Subcutaneous abdominal adipose tissue (tissue), 5 donors: Measurements from ENCODE around the gene PDCD1.

ENCODE experiments used
- H3K27ac ChIP-seq: one replicate; pipeline ENCODE4 v1.7.0; 2013; ENCODE audit warnings: low read depth, mild to moderate bottlenecking, inconsistent platforms, low read length, moderate library complexity
- H3K27me3 ChIP-seq, 5 donors: one replicate each; pipeline ENCODE4 v1.7.0; 2013; ENCODE audit warnings: low read length in 5 of 5, inconsistent platforms in 1 of 5; ENCODE audit not compliant: control insufficient read depth in 5 of 5, insufficient read depth in 4 of 5
- H3K36me3 ChIP-seq, 5 donors: one replicate each; pipeline ENCODE4 v1.7.0; 2013; ENCODE audit warnings: low read length in 5 of 5; ENCODE audit not compliant: control insufficient read depth in 5 of 5, insufficient read depth in 5 of 5
- H3K4me1 ChIP-seq, 5 donors: one replicate each; pipeline ENCODE4 v1.7.0; 2013; ENCODE audit warnings: low read length in 5 of 5, mild to moderate bottlenecking in 3 of 5, moderate library complexity in 1 of 5; ENCODE audit not compliant: control insufficient read depth in 5 of 5, insufficient read depth in 5 of 5
- H3K4me3 ChIP-seq, 5 donors: one replicate each; pipeline ENCODE4 v1.7.0; 2013; ENCODE audit warnings: low read length in 5 of 5, low read depth in 1 of 5
- H3K9ac ChIP-seq, 5 donors: one replicate each; pipeline ENCODE4 v1.7.0; 2013; ENCODE audit warnings: low read length in 5 of 5, mild to moderate bottlenecking in 4 of 5, moderate library complexity in 3 of 5
- H3K9me3 ChIP-seq, 5 donors: one replicate each; pipeline ENCODE4 v1.7.0; 2013; ENCODE audit warnings: low read length in 5 of 5; ENCODE audit not compliant: control insufficient read depth in 5 of 5
- donor health status: healthy.
- donor health status: healthy.
- donor health status: healthy.
- donor health status: healthy.
- donor health status: healthy.

The PDCD1 gene

DNA sequence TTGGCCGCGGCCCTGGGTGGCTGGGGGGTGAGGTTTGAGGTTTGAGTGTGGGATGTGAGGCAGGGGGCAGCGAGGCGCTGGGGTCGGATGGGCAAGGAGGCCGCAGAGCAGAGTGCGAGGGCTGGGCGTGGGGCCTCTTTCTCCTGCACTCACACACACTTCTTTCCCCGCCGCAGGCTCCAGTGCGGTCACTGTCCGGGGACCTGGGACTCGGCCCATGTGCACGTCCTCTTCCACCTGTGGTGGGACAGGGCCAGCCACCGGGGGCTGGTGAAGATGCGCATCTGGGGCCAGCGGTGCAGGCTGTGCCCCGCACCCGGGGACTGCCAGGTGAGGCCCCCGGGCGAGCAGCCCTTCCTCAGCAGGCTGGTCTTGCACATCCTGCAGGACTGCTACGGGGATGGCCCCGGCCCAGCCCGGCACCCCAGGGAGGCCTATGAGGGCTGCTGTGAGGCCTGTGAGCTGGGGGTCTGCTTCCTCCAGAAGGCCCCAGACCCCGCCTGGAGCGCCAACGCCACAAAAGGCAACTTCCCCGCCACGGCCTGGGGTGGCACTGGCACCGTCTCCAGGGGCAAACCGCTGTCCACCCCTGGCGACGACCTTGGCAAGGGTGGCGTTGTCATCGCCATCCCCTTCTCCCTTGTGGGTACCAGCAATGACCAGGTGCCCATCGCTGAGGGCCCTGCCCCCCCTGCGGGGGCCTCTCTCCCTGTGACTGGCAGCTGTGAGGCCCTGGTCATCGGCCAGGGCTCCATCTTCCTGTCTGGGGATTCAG lies 13.0 kb upstream of the PDCD1 start:
- H3K36me3 ChIP-seq = no peaks in the 10 kb centered on the region
- peaks cover 10 to 23% (median 18%) of the 10 kb centered on the region in 5 donors for H3K27me3 ChIP-seq
- H3K27ac ChIP-seq = no peak overlapping the region
- H3K9ac ChIP-seq = no peak overlapping the region
- no peaks in the 10 kb centered on the region for H3K9me3 ChIP-seq
- no peaks in the 10 kb centered on the region for H3K4me1 ChIP-seq
- H3K4me3 ChIP-seq = no peak overlapping the region

DNA sequence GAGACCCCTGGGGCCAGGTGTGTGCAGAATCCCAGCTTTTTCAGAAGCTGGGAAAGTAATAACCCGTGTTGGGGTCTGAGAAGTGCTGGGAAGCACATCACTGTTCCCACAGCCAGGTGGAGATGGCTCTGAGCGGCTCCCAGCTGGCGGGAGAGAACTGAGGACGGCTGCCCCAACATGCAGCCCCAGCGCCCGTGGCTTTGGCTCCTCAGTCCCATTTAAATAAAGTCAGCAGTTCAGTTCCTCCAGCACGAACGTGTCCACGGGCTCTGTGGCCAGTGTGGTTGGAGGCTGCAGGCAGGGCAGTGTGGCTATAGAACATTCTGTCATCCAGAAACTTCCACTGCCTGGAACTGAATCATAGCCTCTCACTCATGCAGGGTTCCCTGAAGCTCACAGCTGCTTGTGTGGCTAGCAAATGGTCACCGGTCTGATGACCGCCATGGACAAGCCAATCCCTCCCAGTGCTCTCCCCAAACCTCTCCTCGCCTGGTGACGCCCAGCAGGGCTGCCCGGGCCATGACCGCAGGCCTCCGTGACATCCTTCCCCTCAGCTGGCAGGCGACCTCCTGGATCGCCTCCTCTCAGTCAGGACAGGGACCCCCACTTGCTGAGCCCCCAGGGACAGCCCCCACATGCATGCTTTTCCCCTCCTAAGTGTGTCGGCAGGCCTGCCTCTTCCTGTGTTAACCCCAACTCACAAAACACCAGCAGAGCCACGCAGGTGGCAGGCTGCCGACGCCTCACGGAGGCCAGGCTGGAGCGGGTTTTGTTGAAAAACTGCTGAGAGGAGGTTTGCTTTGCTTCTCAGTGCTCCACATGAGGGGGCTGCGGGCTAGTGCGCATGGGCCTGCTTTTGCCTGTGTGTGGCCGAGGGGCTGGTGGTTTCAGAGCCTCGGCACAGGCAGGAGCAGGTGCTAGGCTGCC lies 12.2 kb upstream of the PDCD1 start:
- H3K36me3 ChIP-seq = no peaks in the 10 kb centered on the region
- no peaks in the 10 kb centered on the region for H3K4me1 ChIP-seq
- H3K9me3 ChIP-seq = no peaks in the 10 kb centered on the region
- H3K4me3 ChIP-seq = no peak overlapping the region
- H3K27me3 ChIP-seq = peaks cover 14 to 31% (median 25%) of the 10 kb centered on the region in 5 donors
- H3K27ac ChIP-seq = no peak overlapping the region
- no peak overlapping the region for H3K9ac ChIP-seq

DNA sequence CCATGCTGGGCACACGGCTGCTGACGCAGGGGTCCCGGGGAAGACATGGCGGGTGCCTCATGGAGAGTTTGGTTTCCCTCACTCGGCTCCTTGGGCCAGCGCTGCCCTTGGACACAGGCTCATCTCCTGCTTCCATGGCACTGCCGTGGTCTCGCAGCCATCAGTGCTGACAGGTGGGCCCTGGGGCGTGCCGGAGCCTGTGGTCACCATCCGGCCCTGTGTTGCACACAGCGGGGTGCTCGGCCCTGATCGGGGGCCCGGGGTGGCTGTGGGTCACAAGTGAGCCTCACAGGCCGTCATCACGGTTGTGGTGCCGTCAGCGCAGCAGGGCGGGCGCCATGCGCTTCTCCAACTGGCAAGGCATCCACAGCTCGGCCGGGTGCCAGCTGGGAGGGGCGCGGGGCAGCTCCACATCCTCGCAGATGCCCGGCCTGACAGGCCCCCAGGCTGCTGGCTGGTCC lies 11.4 kb upstream of the PDCD1 start:
- no peak overlapping the region for H3K27ac ChIP-seq
- no peaks in the 10 kb centered on the region for H3K36me3 ChIP-seq
- no peaks in the 10 kb centered on the region for H3K4me1 ChIP-seq
- peaks cover 14 to 38% (median 32%) of the 10 kb centered on the region in 5 donors for H3K27me3 ChIP-seq
- no peaks in the 10 kb centered on the region for H3K9me3 ChIP-seq
- H3K9ac ChIP-seq = no peak overlapping the region
- H3K4me3 ChIP-seq = no peak overlapping the region

DNA sequence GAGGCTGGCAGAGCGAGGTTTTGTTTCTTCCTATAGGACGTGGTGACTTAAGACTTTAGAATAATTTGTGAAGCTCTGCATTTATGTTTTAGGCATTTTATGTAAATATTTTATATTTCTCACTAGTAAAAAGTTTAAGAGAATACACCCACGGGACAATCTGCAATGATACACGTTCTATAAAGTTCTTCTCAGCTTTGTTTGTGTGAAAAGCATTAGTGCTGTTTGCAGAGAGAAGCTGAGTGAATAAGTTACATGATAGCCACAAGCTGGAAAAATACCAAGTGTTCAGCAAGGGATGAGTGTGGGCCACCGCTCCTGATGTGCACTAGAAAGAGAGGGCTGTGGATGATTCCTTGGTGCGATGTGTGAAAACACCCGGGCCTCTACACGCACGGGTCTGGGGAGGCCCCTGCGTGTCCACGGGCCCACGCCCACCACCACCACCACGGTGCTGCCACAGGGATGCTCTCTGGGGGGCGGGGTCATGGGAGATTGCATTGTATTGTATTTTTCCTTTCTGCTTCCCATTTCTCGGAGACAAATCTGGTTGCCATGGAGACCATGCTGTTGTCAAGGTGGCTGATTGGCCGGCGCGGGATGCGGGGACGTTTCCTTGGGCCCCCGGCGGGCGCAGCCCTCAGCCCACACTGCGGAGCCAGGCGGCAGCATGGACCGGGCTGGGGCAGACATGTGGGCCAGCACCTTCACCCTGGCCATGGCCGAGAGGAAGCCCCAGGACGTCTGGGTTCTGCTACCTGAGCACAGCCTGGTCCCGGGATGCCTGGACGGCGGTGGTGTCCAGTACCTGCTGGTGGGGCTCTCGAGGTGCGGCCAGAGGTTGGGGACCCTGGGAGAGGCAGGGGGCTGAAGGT lies 10.6 kb upstream of the PDCD1 start, which contains the start of gene RTP5:
RTP5 (plus strand) TSS at position 643 of the 875 bp plus-strand sequence; CDS start at position 671, 28 bp downstream.
- H3K36me3 ChIP-seq = no peaks in the 10 kb centered on the region
- no peak within 1 kb of the TSS for H3K27ac ChIP-seq
- no peak within 1 kb of the TSS for H3K4me3 ChIP-seq
- peaks cover 14 to 46% (median 40%) of the 10 kb centered on the region in 5 donors for H3K27me3 ChIP-seq
- H3K9me3 ChIP-seq = no peaks in the 10 kb centered on the region
- peaks cover 0 to 2% (median 0%) of the 10 kb centered on the region in 5 donors for H3K4me1 ChIP-seq
- H3K9ac ChIP-seq = no peak within 1 kb of the TSS

DNA sequence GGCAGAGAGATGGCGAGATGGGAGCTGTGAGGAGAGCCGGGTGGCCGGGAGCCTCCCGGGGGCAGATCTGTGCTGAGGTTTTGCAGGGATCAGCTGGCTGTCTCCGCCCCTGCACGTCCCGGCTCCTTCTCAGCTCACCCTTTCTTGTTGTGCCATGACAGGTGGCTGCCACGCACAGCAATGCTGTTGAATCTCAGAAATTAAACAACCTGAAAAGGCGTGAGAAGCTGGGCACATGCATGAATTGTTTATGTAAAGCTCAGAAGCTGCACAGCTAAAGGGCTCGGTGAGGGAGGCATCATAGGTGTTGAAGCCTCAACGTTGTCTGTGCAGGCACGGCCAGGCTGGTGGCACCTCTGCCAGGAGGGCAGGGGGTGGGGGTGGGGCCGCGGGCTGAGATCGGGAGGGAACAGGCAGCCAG lies 10.0 kb upstream of the PDCD1 start:
- no peak overlapping the region for H3K27ac ChIP-seq
- H3K4me3 ChIP-seq = no peak overlapping the region
- no peaks in the 10 kb centered on the region for H3K9me3 ChIP-seq
- H3K27me3 ChIP-seq = peaks cover 14 to 52% (median 43%) of the 10 kb centered on the region in 5 donors
- no peak overlapping the region for H3K9ac ChIP-seq
- peaks cover 0 to 6% (median under 1%) of the 10 kb centered on the region in 5 donors for H3K4me1 ChIP-seq
- no peaks in the 10 kb centered on the region for H3K36me3 ChIP-seq

DNA sequence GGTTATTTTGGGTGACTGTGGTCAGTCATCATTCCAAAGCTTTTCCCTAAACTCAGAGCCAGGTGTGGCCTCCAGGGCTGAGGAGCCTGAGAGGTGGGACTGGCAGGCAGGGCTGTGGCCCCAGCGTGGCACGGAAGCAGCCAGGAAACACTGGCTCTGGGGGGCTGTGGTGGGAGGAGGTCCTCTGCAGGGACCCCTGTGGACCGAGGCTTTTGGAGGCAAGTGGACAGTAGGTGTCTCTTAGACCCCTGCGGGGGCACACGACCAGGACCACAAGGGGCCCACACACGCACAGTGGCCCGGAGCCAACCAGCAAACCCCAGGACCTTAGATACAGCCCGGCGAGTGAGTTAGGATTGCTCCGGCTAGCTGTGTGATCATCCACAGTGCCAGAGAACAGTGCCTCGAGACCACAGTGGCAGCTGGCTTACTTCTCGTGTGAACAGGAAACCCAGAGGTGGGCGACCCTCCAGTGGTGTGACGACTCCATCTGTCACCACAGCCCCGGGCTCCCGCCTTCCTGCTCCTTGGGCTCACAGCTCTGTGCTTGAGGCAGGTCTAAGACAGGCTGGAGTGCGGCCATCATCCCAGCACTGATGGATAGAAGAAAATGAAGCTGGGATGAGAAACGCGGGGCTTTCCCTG lies 9.2 kb upstream of the PDCD1 start:
- H3K4me1 ChIP-seq = peaks cover 0 to 12% (median 7%) of the 10 kb centered on the region in 5 donors
- no peaks in the 10 kb centered on the region for H3K36me3 ChIP-seq
- no peaks in the 10 kb centered on the region for H3K9me3 ChIP-seq
- peaks cover 14 to 60% (median 50%) of the 10 kb centered on the region in 5 donors for H3K27me3 ChIP-seq
- no peak overlapping the region for H3K9ac ChIP-seq
- H3K27ac ChIP-seq = no peak overlapping the region
- no peak overlapping the region for H3K4me3 ChIP-seq

DNA sequence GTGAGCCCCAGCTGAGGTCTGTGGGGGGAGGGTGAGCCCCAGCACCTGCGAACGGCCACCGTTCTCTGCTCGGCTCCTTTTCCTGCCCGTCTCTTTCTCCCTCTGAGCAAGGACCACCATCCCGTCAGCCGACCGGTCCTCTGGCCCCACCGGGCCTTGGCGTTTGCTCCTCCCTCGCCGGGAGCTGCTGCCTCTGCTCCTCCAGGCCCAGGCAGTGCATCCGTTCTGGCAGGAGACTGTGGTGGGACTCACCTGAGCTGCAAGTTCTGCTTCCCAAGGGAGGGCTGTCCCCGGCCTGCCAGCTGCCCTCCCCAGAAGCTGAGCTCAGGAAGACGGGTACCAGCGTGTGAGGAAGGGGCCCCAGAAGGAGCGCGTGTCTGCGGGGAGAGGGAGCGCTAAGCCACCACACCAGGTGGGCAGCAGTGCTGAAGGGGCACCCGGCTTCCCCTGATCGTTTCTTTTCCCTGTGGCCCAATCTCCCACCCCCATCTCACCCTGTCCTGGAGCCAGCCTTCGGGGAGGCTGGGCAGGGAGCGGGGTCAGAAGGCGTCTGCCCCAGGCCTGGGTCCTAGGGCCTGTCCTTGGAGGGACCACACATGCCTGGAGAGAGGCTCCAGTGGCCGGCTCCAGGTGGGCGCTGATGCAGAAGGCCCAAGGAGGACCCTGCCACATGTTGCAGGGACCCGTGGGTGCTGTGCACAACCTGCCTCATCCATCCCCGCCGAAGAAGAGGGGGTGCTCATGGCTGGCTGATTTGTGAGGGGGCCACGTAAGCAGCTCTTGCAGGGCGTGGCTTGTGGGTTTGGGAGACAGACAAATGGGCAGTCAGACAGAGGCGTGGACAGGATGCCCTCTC lies 8.3 kb upstream of the PDCD1 start:
- H3K27ac ChIP-seq = no peak overlapping the region

DNA sequence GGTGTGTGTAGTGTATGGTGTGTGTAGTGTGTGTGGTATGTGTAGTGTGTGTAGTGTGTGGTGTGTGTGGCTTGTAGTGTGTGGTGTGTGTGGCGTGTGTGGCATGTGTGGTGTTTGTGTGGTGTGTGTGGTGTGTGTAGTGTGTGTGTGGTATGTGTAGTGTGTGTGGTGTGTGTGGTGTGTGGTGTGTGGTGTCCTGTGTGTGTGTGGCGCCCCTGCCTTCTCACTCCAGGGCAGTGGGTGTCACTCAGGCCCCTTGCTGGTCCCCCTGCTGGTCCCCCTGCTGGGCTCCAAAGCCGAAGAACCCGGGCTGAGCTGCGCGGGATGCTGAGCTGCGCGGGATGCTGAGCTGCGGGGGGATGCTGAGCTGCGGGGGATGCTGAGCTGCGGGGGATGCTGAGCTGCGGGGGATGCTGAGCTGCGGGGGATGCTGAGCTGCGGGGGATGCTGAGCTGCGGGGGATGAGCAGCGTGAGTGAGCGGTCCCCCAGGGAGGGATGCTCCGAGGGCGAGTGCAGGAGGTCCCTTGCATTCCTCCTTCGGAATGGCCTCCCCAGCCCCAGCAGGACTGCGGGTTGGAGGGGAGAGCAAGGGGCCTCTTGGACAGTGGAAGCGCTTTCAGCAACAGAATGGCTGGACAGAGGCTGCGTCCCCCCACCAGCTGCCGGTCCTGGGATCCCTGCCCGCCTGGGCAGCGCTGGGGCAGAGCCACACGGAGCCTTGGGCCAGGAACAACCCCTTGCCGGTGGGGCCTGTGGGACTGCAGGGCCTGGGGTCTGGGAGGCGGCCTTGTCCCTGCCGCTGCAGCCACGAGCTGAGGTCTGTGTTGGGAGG lies 7.5 kb upstream of the PDCD1 start:
- Histone ChIP-seq H3K4me1 (peaks cover 0 to 12% (median 7%) of the 10 kb centered on the region in 5 donors), H3K27ac (no peak overlapping the region), H3K4me3 (no peak overlapping the region), H3K9ac (no peak overlapping the region), H3K36me3 (no peaks in the 10 kb centered on the region), H3K27me3 (peaks cover 6 to 62% (median 49%) of the 10 kb centered on the region in 5 donors), H3K9me3 (no peaks in the 10 kb centered on the region)

More for the DNA sequence above, 8.3 kb upstream of the PDCD1 start:
- no peak overlapping the region for H3K9ac ChIP-seq
- no peaks in the 10 kb centered on the region for H3K9me3 ChIP-seq
- H3K4me3 ChIP-seq = no peak overlapping the region
- H3K4me1 ChIP-seq = peaks cover 0 to 12% (median 7%) of the 10 kb centered on the region in 5 donors
- peaks cover 7 to 63% (median 51%) of the 10 kb centered on the region in 5 donors for H3K27me3 ChIP-seq
- H3K36me3 ChIP-seq = no peaks in the 10 kb centered on the region
